Measurements from ENCODE around the gene SLC32A1. TPM values are rescaled to one million over a fixed set of nuclear protein-coding genes. Genes with fewer than 3 reads are reported as not detected.

The SLC32A1 gene
- total and polyA plus RNA-seq, 2 of the 4 experiments (the other 2 are of a cell fraction): not detected

DNA sequence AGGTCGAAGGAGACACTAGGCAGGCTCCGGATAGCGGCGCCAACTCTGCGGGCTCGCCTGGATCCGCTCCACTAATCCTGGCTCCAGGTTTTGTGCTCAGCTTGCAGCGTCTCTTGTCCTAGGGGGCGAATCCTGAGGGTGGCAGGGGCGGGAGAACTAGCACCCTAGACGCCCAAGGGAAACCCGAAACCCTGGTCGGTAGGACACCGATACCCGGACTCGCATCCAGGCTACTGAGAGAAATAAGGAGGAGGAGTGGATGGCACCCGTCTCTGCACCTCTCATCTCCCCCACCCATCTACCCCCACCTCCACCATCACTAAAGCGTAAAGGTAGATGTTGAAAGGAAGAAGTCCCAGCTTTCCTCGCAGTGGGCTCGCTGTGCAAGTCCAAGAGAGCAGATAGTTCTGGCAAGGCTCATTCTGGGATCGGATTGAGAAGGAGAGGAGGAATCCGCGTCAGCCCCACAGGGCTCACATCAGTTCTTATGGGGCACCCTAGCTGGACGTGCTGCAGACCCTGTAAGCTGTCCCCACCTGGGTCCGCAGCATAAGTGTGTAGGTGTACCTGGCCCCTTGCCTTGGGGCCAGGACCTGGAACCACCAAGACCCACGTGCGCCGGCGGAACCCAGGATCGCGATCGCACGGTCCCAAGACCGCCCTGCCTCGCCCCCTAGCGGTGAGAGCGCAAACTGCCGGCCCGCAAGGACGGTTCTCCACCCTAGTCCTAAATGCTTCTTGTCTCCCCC is 6.9 kb downstream of the SLC32A1 start (continued):
- TF ChIP-seq CHD1 (IDR thresholded peaks at IDR 0.05; ENCODE audit: low read depth, low read length): no peak

DNA sequence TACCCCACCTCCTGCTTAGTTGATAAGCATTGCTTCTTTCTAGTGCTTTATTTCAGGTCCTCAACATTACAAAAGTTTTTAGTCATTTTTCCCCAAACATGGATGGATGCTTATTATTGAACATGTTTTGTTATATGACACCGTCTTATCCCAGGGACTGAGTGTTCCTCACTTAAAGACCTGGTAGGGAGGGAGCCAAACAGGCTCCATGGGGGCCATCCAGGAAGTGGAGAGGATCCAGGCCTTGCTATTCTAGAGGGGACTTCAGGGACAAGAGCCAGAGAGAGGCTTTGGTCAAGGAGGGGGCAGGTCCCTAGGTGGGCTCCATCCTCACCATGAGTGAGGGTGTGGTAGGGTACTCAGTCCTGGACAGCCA is 7.4 kb downstream of the SLC32A1 start:
- H3K18ac ChIP-seq (ENCODE audit: low read depth, low read length): no peak overlapping the region
- DNase-seq (no peak), ATAC-seq (ENCODE audit: low read depth) (no peak)
- H4K8ac ChIP-seq (ENCODE audit: low read depth in 2 of 2, low read length in 2 of 2): no peak overlapping the region
- no peak overlapping the region for H3K56ac ChIP-seq (ENCODE audit: extremely low read depth, insufficient read depth, low read length)
- no peak overlapping the region for H3K4me3 ChIP-seq (ENCODE audit: insufficient read depth, low read depth, low read length)
- H2AK5ac ChIP-seq (ENCODE audit: low read depth, low read length): no peak overlapping the region
- H3K36me3 ChIP-seq (ENCODE audit: control insufficient read depth, insufficient read depth, low read length): no peaks in the 10 kb centered on the region
- intact Hi-C loops (cut with micrococcal nuclease): loop anchor here (1.0 kb wide), 1 partner anchor 85 kb away; no protein-coding TSS in a partner anchor
- no peak overlapping the region for H3K23ac ChIP-seq (ENCODE audit: low read depth, low read length)
- H2BK15ac ChIP-seq (ENCODE audit: low read depth, low read length): no peak overlapping the region
- dilution Hi-C loops (cut with HindIII; ENCODE audit: low sequenced_read_pairs, unreplicated experiment): no loop called here
- no peak overlapping the region for H3K4me2 ChIP-seq (ENCODE audit: low read depth, low read length)
- H2BK20ac ChIP-seq (ENCODE audit: low read depth, low read length): no peak overlapping the region
- WGBS, 2 experiments (ENCODE audit: extremely low coverage in 2 of 2, insufficient read length in 1 of 2): 33% methylated on average over 1 of the region's 1 CpG; no CpG with 5 or more reads in 1 of the 2 experiments
- no TSS peak for BruUV-seq (replicated peaks)
- H2BK120ac ChIP-seq (ENCODE audit: low read depth, low read length): no peak overlapping the region
- no peak for TF ChIP-seq POLR2A (IDR thresholded peaks at IDR 0.05; ENCODE audit: low read depth, low read length)
- TF ChIP-seq RAD21 (IDR thresholded peaks at IDR 0.05; ENCODE audit: low read length): no peak
- no peak for TF ChIP-seq MXI1 (IDR thresholded peaks at IDR 0.05; ENCODE audit: borderline replicate concordance, low read depth, low read length)
- no peak for TF ChIP-seq ELK1 (IDR thresholded peaks at IDR 0.05; ENCODE audit: borderline replicate concordance, low read depth, low read length)
- CTCF ChIA-PET: no interaction called here
- H2AK9ac ChIP-seq (replicated peaks; ENCODE audit: low read depth, low read length, poor library complexity): no peak overlapping the region
- H3K4me1 ChIP-seq (ENCODE audit: control insufficient read depth, insufficient read depth, low read length): no peaks in the 10 kb centered on the region
- no peak overlapping the region for H3K9ac ChIP-seq (ENCODE audit: low read depth, low read length)
- H3K27ac ChIP-seq (ENCODE audit: insufficient read depth, low read length): no peak overlapping the region
- H3K14ac ChIP-seq (replicated peaks; ENCODE audit: low read depth, low read length): no peak overlapping the region
- H3K27me3 ChIP-seq (ENCODE audit: control insufficient read depth, insufficient read depth, low read length): peaks cover 65% of the 10 kb centered on the region
- in situ Hi-C loops (cut with MboI; ENCODE audit: low sequenced_read_pairs): loop anchor here (10.0 to 25.0 kb wide), 3 partner anchors 87 to 269 kb away; partner anchors contain the start of gene RALGAPB
- POLR2A ChIA-PET (ENCODE audit: unreplicated experiment): no interaction called here
- H4K20me1 ChIP-seq (ENCODE audit: insufficient read depth, low read length): peaks cover 6% of the 10 kb centered on the region
- H3K4ac ChIP-seq (ENCODE audit: low read depth, low read length): no peak overlapping the region
- H4K5ac ChIP-seq (ENCODE audit: low read depth, low read length): no peak overlapping the region
- no peaks in the 10 kb centered on the region; the same call in 1 of the 2 replicates for H3K9me1 ChIP-seq (ENCODE audit: insufficient read depth, low read length)
- peaks cover 8% of the 10 kb centered on the region; the same call in 1 of the 2 replicates for H3K9me3 ChIP-seq (ENCODE audit: control insufficient read depth, insufficient read depth, low read length)
- H2AFZ ChIP-seq (replicated peaks; ENCODE audit: low read length, poor library complexity): no peak overlapping the region
- H3K79me1 ChIP-seq (ENCODE audit: low read depth in 1 of 2, low read length in 2 of 2): no peaks in the 10 kb centered on the region
- no peak overlapping the region for H2BK5ac ChIP-seq (ENCODE audit: low read depth, low read length, poor library complexity, severe bottlenecking)
- H4K91ac ChIP-seq (ENCODE audit: insufficient read depth, low read depth, low read length): no peak overlapping the region

All from IMR-90 (cell line).